SK-N-SH (cell line): ENCODE results near the gene NRL. TPM values are rescaled to one million over a fixed set of nuclear protein-coding genes. Genes with fewer than 3 reads are reported as not detected.

Experiments
- CTCF ChIA-PET: fragments of 300-600, 350-600 bp; formaldehyde crosslinking; extraction: SDS; loops from one replicate; lab custom pipeline; 2021; lab: Yijun Ruan, JAX
- POLR2A ChIA-PET: fragments of 350-600 bp; sonication (Branson Sonifier 250); formaldehyde crosslinking; extraction: SDS; loops from one replicate; lab custom pipeline; 2020; ENCODE audit warnings: antibody characterized with exemption, inconsistent platforms; lab: Yijun Ruan, JAX
- DNase-seq: peaks from one replicate; pipeline ENCODE4 v3.0.0; 2012
- H2AFZ ChIP-seq: fragments of 200-600 bp; sonication (generic); 2 replicates; pipeline ENCODE4 v1.8.1; 2016; ENCODE audit warnings: antibody characterized with exemption, mild to moderate bottlenecking, low read depth
- H3F3A ChIP-seq: fragments of 200-600 bp; sonication (generic); replicated peaks from 2 replicates; pipeline ENCODE3; 2016; ENCODE audit warnings: antibody characterized with exemption, mild to moderate bottlenecking; ENCODE audit not compliant: insufficient read depth
- H3K27ac ChIP-seq, 2 experiments: fragments of 200-500 bp in 1 of 2; fragments of 200-600 bp in 1 of 2; sonication (Bioruptor generic) in 1 of 2; sonication (generic), shearing (Covaris generic) in 1 of 2; 2 replicates each; pipeline versions ENCODE4 v1.5.1 to v1.6.1; 2014 to 2016; ENCODE audit warnings: low read depth in 2 of 2, inconsistent platforms in 1 of 2, low read length in 1 of 2, mild to moderate bottlenecking in 1 of 2, mixed read lengths in 1 of 2
- H3K27me3 ChIP-seq: fragments of 200-600 bp; sonication (generic), shearing (Covaris generic); 2 replicates; pipeline ENCODE4 v1.6.1; 2016; ENCODE audit warnings: mixed run types; ENCODE audit not compliant: insufficient read depth
- H3K36me3 ChIP-seq, 2 experiments: fragments of 200-500 bp in 1 of 2; fragments of 200-600 bp in 1 of 2; sonication (Bioruptor generic) in 1 of 2; sonication (generic) in 1 of 2; replicated peaks in 1 of 2; 2 replicates each; pipeline versions ENCODE3 to v1.5.1; 2014 to 2016; ENCODE audit warnings: low read length in 1 of 2, mild to moderate bottlenecking in 1 of 2; ENCODE audit not compliant: insufficient read depth in 2 of 2, control insufficient read depth in 1 of 2
- H3K4me1 ChIP-seq, 2 experiments: fragments of 200-500 bp in 1 of 2; fragments of 200-600 bp in 1 of 2; sonication (Bioruptor generic) in 1 of 2; sonication (generic), shearing (Covaris generic) in 1 of 2; 2 replicates each; pipeline versions ENCODE4 v1.5.1 to v1.6.1; 2014 to 2016; ENCODE audit warnings: low read depth in 1 of 2, low read length in 1 of 2, mixed run types in 1 of 2; ENCODE audit not compliant: insufficient read depth in 2 of 2, control insufficient read depth in 1 of 2
- H3K4me2 ChIP-seq: fragments of 200-600 bp; sonication (generic), shearing (Covaris generic); 2 replicates; pipeline ENCODE4 v1.6.1; 2017; ENCODE audit warnings: mixed run types
- H3K4me3 ChIP-seq, 2 experiments: fragments of 200-500 bp in 1 of 2; fragments of 200-600 bp in 1 of 2; sonication (Bioruptor generic) in 1 of 2; sonication (generic), shearing (Covaris generic) in 1 of 2; 2 replicates each; pipeline versions ENCODE4 v1.5.1 to v1.8.1; 2014 to 2016; ENCODE audit warnings: low read depth in 2 of 2, inconsistent platforms in 1 of 2, low read length in 1 of 2, mild to moderate bottlenecking in 1 of 2, mixed read lengths in 1 of 2, moderate library complexity in 1 of 2
- H3K79me2 ChIP-seq: fragments of 200-600 bp; sonication (generic); 2 replicates; pipeline ENCODE4 v1.8.1; 2017; ENCODE audit warnings: mild to moderate bottlenecking; ENCODE audit not compliant: insufficient read depth
- H3K9ac ChIP-seq: fragments of 200-600 bp; sonication (generic); 2 replicates; pipeline ENCODE4 v1.6.1; 2017; ENCODE audit warnings: mixed run types
- H3K9me2 ChIP-seq: fragments of 200-600 bp; sonication (generic); 2 replicates; pipeline ENCODE4 v1.6.1; 2017; ENCODE audit warnings: mixed run types
- H3K9me3 ChIP-seq: fragments of 200-600 bp; sonication (generic); 2 replicates; pipeline ENCODE4 v1.6.1; 2017; ENCODE audit warnings: mixed run types, mild to moderate bottlenecking, moderate library complexity
- H4K20me1 ChIP-seq: fragments of 200-600 bp; sonication (generic); 2 replicates; pipeline ENCODE4 v1.6.1; 2017; ENCODE audit warnings: mild to moderate bottlenecking, mixed run types; ENCODE audit not compliant: insufficient read depth
- CHD2 ChIP-seq: fragments of 150-350 bp; IDR thresholded peaks from 2 replicates; pipeline ENCODE4 v1.6.1; 2018; ENCODE audit warnings: low read length; ENCODE audit not compliant: partially characterized antibody
- FOXJ3 ChIP-seq: sonication (generic); formaldehyde crosslinking; IDR thresholded peaks from 2 replicates; pipeline ENCODE4 v1.5.1; 2020; ENCODE audit warnings: mild to moderate bottlenecking, missing genetic modification reagents
- FOXM1 ChIP-seq: IDR thresholded peaks from 2 replicates; pipeline ENCODE4 v1.4.0; 2012; ENCODE audit warnings: low read depth, mild to moderate bottlenecking
- GATA2 ChIP-seq: sonication (generic); formaldehyde crosslinking; IDR thresholded peaks from 2 replicates; pipeline ENCODE4 v1.5.0; 2020; ENCODE audit warnings: mild to moderate bottlenecking, missing genetic modification reagents
- JUND ChIP-seq: IDR thresholded peaks from 2 replicates; pipeline ENCODE4 v1.4.0; 2012
- MEF2A ChIP-seq: IDR thresholded peaks from 2 replicates; pipeline ENCODE4 v1.4.0; 2012; ENCODE audit warnings: low read depth, borderline replicate concordance
- MXI1 ChIP-seq: IDR thresholded peaks from 2 replicates; pipeline ENCODE4 v1.6.1; 2012; ENCODE audit warnings: mild to moderate bottlenecking, low read depth, low read length, improper control_type of control experiment
- NRF1 ChIP-seq: IDR thresholded peaks from 2 replicates; pipeline ENCODE4 v1.6.1; 2012; ENCODE audit warnings: low read depth, mild to moderate bottlenecking, low read length
- POLR2AphosphoS5 ChIP-seq: IDR thresholded peaks from 2 replicates; pipeline ENCODE4 v1.6.1; 2012; ENCODE audit warnings: low read depth, low read length
- RAD21 ChIP-seq: IDR thresholded peaks from 2 replicates; pipeline ENCODE4 v1.6.1; 2012; ENCODE audit warnings: mild to moderate bottlenecking, low read length
- RCOR1 ChIP-seq: fragments of 150-350 bp; IDR thresholded peaks from 2 replicates; pipeline ENCODE4 v1.6.1; 2017; ENCODE audit warnings: antibody characterized with exemption, low read length
- REST ChIP-seq: IDR thresholded peaks from 2 replicates; pipeline ENCODE4 v1.6.1; 2012; ENCODE audit warnings: mild to moderate bottlenecking, low read depth, low read length, moderate library complexity
- RFX5 ChIP-seq: IDR thresholded peaks from 2 replicates; pipeline ENCODE4 v1.6.1; 2012; ENCODE audit warnings: mild to moderate bottlenecking, improper control_type of control experiment, low read length
- SIN3A ChIP-seq: IDR thresholded peaks from 2 replicates; pipeline ENCODE4 v1.6.1; 2012; ENCODE audit warnings: low read depth, mild to moderate bottlenecking, low read length, moderate library complexity, borderline replicate concordance
- TEAD4 ChIP-seq: IDR thresholded peaks from 2 replicates; pipeline ENCODE4 v1.4.0; 2012; ENCODE audit warnings: mild to moderate bottlenecking, borderline replicate concordance; ENCODE audit not compliant: insufficient read depth
- YY1 ChIP-seq: IDR thresholded peaks from 2 replicates; pipeline ENCODE4 v1.4.0; 2012; ENCODE audit warnings: low read depth, mild to moderate bottlenecking
- WGBS: methylation state at CpG from one replicate; pipeline ENCODE4 v1.1.6; 2017; ENCODE audit warnings: low lambda C conversion rate; 5-methylcytosine and 5-hydroxymethylcytosine counted together
- polyA plus RNA-seq, 3 experiments: library from polyadenylated mRNA; depleted of rRNA; stranded (reverse); fragments of >200 nt; gene quantifications; 2 replicates each; pipeline ENCODE4 v1.2.3, GENCODE V29; 2012
- TF ChIP-seq, protein P1 (sequence below): IDR thresholded peaks from 2 replicates; pipeline ENCODE4; 2012
- TF ChIP-seq, protein P2 (sequence below): IDR thresholded peaks from 2 replicates; pipeline ENCODE4 v1.4.0; 2012; ENCODE audit warnings: low read depth, borderline replicate concordance
- TF ChIP-seq, protein P3 (sequence below): IDR thresholded peaks from 2 replicates; pipeline ENCODE4 v1.4.0; 2012; ENCODE audit warnings: low read depth, borderline replicate concordance
- TF ChIP-seq, protein P4 (sequence below): fragments of 150-350 bp; IDR thresholded peaks from 2 replicates; pipeline ENCODE4 v1.6.1; 2017; ENCODE audit warnings: antibody characterized with exemption, low read length, low read depth, borderline replicate concordance

The NRL gene
- polyA plus RNA-seq, 1 of the 3 experiments (the other 2 are of a cell fraction), result 0.76 TPM

DNA sequence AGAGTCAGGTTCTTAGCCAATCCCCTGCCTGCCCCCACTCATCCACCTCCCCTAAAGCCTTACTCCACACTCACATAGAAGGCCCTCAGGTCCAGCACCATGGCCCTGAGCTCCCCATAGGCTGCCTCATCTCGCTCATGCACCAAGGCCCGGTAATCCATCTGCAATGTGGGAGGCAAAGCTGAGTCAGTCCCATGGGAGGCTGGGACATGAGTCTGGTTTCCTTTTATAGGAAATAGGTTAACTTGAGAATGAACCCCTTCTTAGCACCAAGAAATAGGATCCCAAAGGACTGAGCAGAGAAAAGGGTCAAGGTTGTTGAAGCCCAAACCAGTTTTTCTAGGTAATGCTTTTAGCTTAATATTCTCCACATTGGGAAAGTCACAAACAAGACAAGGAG is 28.8 kb upstream of the NRL start:
- TF ChIP-seq GATA2 (CRISPR knock-in tag) (no peak), FOXJ3 (no peak), RCOR1 (no peak), YY1 (no peak), MEF2A (no peak), JUND (no peak), TEAD4 (no peak), REST (no peak), NRF1 (no peak), FOXM1 (no peak), SIN3A (no peak), POLR2AphosphoS5 (no peak), RFX5 (no peak), CHD2 (no peak), RAD21 (no peak), MXI1 (no peak)
- TF ChIP-seq, protein P1, sequence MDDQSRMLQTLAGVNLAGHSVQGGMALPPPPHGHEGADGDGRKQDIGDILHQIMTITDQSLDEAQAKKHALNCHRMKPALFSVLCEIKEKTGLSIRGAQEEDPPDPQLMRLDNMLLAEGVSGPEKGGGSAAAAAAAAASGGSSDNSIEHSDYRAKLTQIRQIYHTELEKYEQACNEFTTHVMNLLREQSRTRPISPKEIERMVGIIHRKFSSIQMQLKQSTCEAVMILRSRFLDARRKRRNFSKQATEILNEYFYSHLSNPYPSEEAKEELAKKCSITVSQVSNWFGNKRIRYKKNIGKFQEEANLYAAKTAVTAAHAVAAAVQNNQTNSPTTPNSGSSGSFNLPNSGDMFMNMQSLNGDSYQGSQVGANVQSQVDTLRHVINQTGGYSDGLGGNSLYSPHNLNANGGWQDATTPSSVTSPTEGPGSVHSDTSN, result no peak
- TF ChIP-seq, protein P2, sequence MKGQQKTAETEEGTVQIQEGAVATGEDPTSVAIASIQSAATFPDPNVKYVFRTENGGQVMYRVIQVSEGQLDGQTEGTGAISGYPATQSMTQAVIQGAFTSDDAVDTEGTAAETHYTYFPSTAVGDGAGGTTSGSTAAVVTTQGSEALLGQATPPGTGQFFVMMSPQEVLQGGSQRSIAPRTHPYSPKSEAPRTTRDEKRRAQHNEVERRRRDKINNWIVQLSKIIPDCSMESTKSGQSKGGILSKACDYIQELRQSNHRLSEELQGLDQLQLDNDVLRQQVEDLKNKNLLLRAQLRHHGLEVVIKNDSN, result no peak
- TF ChIP-seq, protein P3, sequence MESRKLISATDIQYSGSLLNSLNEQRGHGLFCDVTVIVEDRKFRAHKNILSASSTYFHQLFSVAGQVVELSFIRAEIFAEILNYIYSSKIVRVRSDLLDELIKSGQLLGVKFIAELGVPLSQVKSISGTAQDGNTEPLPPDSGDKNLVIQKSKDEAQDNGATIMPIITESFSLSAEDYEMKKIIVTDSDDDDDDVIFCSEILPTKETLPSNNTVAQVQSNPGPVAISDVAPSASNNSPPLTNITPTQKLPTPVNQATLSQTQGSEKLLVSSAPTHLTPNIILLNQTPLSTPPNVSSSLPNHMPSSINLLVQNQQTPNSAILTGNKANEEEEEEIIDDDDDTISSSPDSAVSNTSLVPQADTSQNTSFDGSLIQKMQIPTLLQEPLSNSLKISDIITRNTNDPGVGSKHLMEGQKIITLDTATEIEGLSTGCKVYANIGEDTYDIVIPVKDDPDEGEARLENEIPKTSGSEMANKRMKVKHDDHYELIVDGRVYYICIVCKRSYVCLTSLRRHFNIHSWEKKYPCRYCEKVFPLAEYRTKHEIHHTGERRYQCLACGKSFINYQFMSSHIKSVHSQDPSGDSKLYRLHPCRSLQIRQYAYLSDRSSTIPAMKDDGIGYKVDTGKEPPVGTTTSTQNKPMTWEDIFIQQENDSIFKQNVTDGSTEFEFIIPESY, result no peak
- TF ChIP-seq, protein P4, sequence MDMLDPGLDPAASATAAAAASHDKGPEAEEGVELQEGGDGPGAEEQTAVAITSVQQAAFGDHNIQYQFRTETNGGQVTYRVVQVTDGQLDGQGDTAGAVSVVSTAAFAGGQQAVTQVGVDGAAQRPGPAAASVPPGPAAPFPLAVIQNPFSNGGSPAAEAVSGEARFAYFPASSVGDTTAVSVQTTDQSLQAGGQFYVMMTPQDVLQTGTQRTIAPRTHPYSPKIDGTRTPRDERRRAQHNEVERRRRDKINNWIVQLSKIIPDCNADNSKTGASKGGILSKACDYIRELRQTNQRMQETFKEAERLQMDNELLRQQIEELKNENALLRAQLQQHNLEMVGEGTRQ, result no peak
- TF ChIP-seq, all 33 proteins: peak for 0
- Histone ChIP-seq H3K27me3 (no peaks in the 10 kb centered on the region), H3K9me3 (no peaks in the 10 kb centered on the region), H3K36me3 (peaks cover 24 to 33% of the 10 kb centered on the region in 2 experiments), H3K4me2 (no peak overlapping the region), H3K4me1 (peaks cover 14 to 32% of the 10 kb centered on the region in 2 experiments), H3K27ac (no peak overlapping the region), H4K20me1 (peaks cover 4% of the 10 kb centered on the region; the same call in 1 of the 2 replicates), H2AFZ (no peak overlapping the region), H3K79me2 (peaks cover 67% of the 10 kb centered on the region), H3K4me3 (no peak overlapping the region), H3K9me2 (no peaks in the 10 kb centered on the region), H3K9ac (no peak overlapping the region), H3F3A (peaks cover 20% of the 10 kb centered on the region)
- WGBS, result 86% methylated on average over 2 of the region's 2 CpGs
- ChIA-PET POLR2A (no interaction called here), CTCF (interaction anchor here (0.9 kb wide), 1 partner anchor 35 kb away, joined by 4 read pairs; no protein-coding TSS in a partner anchor)
- no peak for DNase-seq
